LNCAP (cell line): ENCODE data around the gene INTS1.

Experiments used
- TF ChIP-seq, protein P1 (sequence below): fragments of 450-650 bp; IDR thresholded peaks from 2 replicates; pipeline ENCODE4 v1.5.1; 2017; ENCODE audit warnings: mild to moderate bottlenecking

The INTS1 gene

DNA sequence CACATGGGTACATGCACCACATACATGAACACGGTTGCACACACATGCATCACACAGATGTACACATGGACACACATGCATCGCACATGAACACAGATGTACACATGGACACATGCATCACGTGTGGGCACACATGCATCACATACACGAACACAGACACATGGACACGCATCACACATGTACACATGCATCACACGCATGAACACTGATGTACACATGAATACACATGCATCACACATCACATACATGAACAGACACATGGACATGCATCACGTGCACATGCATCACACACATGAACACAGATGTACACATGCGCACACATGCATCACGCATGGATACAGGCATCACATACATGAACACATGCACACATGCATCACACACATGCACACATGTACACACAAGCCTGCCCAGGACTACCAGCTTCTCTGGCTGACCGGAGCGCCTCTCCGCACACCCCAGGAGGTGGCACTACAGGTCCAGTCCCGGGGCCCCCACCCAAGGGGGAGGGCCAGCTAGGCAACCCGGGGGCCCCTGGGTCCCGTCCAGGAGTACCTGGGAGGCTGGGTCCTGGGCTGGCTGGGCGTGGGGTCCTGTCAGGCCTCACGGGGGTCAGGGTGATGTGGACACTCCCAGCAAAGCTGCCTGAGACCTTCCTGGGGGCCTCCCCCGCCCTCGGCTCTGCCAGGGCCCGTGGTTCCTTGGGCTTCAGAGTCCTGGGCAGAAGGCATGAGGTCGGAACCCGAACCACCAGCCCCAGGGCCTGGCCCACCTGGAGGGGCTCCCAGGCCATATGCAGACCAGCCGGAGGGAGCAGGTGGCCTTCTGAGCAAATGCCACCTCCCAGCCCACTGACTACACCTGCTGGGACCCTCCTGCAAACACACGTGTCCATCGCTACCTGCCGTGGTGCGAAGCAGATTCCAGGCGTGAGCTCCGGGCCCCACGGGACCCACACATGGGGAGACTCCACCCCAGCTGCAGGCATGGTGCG lies 64.5 kb downstream of the INTS1 start:
- TF ChIP-seq, protein P1, sequence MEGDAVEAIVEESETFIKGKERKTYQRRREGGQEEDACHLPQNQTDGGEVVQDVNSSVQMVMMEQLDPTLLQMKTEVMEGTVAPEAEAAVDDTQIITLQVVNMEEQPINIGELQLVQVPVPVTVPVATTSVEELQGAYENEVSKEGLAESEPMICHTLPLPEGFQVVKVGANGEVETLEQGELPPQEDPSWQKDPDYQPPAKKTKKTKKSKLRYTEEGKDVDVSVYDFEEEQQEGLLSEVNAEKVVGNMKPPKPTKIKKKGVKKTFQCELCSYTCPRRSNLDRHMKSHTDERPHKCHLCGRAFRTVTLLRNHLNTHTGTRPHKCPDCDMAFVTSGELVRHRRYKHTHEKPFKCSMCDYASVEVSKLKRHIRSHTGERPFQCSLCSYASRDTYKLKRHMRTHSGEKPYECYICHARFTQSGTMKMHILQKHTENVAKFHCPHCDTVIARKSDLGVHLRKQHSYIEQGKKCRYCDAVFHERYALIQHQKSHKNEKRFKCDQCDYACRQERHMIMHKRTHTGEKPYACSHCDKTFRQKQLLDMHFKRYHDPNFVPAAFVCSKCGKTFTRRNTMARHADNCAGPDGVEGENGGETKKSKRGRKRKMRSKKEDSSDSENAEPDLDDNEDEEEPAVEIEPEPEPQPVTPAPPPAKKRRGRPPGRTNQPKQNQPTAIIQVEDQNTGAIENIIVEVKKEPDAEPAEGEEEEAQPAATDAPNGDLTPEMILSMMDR: no peak

DNA sequence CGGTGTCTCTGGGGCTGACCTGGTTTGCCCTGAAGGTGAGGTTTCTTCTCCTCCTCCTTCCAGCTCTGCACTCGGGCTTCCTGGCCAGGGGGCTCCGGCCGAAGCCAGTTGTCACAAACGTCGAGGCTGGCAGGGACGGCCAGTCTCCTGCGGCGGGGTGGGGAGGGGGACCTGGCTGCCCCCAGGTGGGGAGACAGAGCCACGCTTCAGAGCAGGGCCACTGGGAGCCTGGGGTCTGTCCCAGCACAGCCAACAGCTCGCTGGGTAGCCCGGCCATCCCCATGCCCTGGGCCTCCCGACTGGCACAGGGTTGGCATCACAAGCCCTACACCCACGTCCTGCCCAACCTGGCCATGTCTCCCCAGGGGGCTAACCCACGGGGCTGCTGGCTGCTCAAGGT lies 65.4 kb downstream of the INTS1 start:
- TF ChIP-seq, protein P1: no peak

DNA sequence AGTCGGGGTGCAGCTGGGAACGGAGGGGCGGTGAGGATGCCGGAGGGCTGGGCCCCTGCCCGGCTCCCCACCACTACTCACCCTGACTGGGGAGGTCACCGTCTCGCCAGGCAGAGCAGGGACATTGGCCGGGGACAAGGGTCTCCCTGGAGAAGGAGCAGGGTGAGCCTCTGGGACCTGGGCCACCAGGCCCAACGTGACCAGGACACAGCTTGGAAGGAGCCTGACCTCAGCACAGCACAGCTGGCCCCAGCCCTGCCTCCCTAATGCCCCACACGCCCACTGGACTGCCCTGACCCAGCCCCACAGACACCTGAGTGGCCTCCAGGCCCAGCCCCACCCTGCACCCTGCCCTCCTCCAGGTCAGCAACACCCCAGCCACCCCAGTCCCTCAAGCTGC lies 66.0 kb downstream of the INTS1 start:
- TF ChIP-seq, protein P1: no peak

DNA sequence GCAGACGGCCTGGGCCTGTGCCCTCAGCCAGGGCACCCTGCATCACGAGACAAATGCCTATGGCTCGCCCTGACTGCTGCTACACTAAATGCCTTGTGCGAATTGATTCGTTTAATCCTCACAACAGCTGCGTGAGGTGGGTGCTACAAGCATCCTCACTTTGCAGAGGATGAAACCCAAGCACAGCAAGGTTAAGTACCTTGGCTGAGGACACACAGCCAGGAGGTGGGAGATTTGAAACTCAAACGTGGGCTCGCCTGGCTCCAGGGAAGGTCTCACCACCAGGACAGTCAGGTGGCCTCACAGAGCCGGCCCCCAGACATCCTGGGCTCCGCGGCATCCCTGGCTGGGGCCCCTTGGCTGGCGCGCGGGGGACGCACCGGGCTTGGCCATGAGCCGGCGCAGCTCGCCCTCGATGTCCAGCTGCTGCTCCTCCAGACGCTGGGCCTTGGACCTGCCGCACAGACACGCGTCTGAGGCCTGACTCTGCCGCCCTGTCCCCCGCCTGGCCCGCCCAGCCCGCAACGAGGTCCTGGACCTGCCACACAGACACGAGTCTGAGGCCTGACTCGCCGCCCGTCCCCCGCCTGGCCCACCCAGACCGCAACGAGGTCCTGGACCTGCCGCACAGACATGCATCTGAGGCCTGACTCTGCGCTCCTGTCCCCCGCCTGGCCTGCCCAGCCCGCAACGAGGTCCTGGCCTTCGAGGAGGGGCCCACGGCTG lies 66.9 kb downstream of the INTS1 start:
- TF ChIP-seq, protein P1: no peak

DNA sequence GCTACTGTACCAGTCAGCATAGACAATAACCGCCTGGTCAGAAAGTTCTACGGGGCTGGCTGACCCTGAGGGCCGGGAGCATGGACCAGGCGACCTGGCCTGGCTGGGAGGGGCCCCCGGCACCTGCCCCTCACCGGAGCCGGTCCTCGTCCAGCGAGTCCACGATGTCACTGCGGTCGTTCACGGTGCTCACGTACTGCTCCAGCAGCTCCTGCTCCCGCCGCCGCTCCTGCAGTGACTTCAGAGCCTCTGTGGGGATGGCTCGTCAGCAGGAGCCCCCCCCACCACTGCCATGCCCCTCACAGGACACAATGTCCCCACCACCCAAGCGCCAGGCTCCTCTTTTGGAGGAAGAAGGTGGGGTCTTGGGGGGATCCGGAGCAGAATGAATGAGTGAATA lies 67.6 kb downstream of the INTS1 start:
- TF ChIP-seq, protein P1: no peak

DNA sequence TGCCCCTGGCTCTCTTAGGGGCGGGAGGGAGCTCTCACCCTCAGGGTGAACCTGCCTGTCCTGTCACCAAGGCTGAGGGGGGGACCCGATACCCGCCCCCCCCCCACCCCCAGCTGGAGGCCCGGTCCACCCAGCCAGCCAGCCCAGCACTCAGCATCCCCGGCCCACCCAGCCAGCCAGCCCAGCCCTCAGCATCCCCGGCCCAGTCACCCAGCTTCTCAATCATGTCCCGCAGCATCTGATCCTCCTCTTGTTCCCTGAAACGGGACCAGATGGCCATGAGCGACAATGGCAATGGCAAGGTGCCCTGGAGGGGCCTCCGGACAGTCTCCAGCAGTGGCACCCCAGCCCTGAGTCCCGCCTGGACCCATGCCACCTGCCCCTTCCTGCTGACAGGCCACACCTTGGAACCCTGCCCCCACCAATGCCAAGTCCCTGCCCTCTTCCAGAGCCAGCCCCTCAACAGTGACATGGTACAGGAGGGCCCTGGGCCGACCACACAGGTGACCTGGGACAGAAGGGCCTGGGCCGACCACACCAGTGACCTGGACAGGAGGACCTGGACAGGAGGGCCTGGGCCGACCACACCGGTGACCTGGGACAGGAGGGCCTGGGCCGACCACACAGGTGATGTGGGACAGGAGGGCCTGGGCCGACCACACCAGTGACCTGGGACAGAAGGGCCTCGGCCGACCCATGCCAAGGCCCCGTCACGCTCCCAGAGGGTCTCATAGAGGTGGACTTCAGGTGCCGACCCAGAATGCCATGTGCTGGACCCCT lies 69.1 kb downstream of the INTS1 start:
- TF ChIP-seq, protein P1: no peak

DNA sequence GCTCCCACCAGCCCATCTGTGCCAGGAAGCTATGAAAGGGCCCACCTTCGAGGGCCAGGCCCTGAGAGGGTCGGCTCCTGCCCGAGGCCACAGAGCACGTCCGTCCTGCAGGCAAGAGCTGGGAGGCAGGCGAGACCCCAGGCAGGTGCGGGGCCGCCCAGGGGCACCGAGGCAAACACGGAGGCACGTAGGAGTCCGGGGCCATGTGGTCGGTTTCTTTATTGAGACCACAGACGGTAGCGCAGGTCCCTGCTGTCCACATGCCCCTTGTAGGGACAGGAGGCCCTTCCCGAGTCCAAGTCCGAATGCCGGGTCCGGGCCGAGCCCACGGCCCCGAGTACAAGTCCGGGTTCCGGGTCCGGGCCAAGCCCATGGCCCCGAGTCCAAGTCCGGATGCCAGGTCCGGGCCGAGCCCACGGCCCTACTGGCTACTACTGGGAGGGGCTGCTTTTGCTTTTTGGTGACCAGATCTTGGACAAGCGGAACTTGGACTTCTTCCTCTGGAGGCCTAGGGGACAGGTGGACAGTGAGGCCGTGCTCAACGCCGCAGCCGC lies 69.9 kb downstream of the INTS1 start:
- TF ChIP-seq, protein P1: no peak
